ENCODE data around the gene KIF16B.
"Not testable (repeated sequence)": the region's sequence is repeated elsewhere in the genome, so short reads cannot be mapped to it uniquely, and the experiment has no call there.

KIF16B gene

DNA sequence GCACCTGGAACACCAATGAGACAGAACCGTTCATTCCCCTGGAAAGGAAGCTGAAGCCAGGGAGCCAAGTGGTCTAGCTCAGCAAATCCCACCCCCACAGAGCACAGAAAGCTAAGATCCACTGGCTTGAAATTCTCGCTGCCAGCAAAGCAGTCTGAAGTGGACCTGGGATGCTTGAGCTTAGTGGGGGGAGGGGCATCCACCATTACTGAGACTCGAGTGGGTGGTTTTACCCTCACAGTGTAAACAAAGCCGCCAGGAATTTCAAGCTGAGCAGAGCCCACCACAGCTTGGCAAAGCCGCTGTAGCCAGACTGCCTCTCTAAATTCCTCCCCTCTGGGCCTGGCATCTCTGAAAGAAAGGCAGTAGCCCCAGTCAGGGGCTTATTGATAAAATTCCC is 53.1 kb downstream of the KIF16B start:
- DNase-seq = no peak

DNA sequence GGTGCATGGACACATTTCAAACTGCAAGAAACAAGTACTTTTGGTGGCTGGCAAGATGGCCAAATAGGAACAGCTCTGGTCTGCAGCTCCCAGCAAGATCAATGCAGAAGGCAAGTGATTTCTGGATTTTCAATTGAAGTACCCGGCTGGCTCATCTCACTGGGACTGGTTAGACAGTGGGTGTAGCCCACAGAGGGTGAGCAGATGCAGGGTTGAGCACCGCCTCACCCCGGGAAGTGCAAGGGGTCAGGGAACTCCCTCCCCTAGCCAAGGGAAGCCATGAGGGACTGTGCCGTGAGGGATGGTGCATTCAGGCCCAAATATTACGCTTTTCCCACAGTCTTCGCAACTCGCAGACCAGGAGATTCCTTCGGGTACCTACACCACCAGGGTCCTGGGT is 53.6 kb downstream of the KIF16B start:
- not testable (repeated sequence) for DNase-seq

DNA sequence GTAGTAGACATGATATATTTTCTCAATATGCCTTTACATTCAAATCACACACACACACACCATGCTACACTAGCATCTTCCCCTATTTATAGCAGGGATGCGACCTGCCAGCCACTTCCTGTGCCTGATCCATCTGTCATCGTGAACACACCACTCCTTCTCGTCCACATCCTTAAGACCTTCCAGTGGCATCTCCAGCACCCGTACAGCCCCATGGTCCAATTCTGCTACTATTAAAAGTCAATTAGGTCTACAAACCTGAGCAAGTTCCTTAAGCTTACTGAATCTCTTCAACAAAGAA is 54.5 kb downstream of the KIF16B start:
- DNase-seq = no peak

DNA sequence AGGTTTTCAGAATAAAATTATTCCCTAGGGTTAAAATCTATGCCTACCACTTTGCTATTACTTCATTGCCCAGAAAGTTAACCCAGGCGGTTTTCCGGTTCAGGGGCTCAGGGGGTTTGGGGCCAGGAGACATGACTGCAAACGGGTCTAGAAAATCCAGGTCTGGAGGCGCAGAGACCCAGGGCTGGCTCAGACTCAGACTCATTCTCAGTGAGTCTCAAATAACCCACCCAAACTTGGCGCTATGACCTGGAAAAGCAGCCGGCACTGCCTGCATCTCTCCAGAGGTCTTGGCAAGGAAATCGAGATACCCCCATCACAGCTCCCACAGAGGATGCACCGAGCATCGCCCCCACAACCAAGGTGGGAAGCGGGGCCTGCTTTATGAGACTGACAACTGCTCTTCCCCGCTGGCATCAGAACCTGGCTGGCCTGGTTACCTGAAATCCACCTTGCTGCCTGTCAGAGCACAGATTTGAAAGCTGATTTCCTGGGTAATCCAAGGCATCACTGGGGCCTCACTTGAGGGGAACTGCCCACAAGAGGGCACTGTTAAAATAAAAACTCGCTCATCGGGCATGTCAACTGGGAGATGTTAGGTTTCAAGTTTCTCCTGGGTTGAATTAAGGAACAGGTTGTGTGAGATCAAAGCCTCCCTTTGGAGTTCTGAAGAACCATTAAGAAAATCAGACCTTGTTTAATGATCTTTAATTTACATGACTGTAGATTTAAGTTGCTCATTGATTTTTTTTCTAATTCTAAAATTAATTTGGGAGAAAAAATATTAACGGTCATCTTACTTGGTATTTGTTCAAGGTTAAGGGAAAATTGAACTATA is 55.1 kb downstream of the KIF16B start:
- no peak for DNase-seq

DNA sequence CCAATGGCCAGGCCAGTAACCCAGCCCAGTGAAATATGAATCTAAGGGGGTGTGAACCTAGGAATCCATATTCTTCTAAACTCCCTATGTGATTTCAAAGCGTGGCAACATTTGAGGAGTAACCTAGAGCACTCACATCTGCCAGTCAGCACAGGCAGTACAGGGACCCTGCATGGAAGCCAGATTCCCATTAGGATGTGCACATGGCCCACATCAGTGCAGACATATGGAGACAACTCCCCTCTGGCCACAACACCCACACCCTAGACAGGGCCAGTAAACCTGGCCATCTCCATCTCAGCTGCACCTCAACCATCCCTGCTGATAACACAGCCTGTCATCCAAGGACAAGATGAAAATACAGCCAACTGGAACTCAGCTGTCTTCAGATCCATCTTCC is 56.5 kb downstream of the KIF16B start:
- DNase-seq = no peak

DNA sequence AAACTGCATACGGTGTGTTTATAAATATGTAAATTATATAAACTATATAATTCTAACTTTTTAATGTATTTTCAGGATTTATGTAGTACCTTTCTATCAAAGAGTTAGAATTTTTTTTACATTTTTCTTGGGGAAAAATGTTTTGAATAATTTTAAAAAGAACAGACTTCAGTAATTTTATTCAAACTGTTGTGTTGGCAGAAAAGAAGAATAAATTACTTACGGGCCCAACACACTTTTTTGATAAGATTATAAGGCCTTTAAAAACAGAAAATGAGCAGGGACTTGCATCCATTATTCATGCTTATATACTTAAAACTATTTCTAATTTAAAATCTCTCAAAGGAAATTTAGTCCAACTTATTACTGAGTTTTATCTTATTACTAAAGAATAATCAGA is 58.2 kb downstream of the KIF16B start:
- DNase-seq = no peak

DNA sequence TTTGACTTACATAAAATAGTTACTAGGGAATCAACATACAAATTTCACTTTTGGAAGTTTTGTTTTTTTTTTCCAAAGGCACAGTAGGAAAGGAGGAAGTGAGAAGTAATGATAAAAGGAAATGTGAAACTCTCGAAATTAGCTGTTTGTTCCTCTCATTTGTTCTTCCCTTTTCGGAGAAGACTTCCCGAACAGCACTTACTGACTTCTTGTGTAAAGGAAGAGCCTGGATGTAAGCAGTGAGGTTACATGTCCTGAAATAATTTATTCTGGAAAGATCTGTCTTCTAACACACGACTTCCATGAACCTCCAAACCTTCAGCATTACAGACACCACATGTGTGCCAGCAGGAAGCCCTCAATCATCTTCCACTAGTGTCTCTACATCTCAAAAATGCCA is 59.1 kb downstream of the KIF16B start:
- no peak for DNase-seq

DNA sequence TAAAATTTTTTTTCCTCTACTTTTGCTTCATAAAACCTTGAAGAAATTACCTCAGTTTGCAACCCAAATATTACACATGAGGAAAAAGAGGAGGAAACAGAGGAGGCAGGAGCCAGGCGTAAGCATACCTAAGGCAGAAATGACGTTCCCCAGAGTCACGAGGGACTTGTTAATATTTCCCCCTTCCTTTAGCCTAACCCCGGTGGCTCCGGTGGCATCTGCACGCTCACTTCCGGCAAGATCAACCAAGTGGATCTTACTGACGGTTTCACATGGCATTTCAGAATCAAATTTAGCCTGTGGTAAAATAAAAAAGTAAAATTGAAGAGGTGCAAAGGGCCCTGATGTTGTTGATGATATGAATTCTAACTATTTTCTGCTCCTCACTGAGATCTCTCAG is 67.4 kb downstream of the KIF16B start:
- no peak for DNase-seq

DNA sequence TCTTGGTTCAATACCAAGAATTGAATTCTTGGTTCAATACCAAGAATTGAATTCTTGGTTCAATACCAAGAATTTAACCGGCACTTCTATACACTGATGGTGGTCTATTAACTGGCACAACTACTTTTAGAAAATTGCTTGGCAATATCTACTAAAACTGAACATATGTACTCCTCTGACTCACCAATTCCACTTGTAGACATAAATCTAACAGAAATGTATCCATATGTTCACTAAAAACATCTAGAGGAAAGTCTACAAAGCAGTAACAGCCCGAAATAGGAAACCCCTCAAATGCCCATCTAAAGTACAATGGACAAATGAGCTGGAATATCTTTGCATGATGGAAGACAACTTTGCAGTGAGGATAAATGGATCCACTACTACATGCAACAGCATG is 71.9 kb downstream of the KIF16B start:
- no peak for DNase-seq

DNA sequence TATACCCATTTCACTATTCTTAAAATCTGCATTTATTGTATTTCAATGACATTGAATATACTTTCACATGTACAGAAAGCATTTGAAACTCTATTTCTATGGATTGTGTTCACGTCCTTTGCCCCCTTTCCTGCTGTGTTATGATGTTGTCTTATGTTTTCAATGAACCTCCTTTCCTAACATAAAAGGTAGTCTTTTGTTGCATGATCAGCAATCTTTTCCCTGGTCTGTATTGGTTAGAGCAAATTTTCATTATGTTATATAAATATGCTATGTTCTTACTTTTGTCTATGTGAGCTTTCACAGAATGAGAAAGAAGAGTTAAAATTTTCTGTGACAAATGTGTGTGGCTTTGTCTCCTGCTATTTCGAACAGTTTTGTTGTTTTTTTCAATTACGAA is 73.1 kb downstream of the KIF16B start:
- DNase-seq = no peak

DNA sequence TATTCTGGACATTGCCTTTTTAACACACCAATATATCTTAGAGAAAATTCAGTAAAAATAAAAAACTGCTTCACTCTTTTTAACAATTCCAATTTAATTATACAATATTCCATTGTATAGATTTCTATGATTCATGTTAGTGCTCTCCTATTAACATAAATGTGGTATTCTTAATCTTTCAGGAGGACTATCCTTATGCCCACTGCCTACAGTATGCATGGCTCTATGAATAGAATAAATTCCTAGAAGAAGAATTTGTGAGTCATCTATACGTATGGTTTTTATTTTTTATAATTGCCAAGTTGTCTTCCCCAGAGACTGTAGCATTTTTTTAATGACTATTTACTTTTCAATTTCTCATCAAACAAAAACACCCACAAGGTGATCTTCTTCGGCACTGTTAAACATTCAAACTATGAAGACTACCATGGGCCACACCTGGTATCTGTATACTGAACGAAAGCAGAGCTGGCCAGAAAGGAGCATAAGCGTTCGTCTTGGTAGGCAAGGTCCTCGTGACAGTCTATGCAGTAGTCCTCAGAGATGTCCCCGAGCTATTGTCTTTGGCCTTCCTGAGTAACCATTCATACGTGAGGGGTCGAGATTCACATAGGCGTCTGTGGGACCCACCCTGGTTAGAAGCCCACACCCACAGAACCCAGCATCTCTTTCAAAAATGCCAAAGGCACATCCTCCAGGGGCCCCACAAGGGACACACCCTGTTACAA is 74.6 kb downstream of the KIF16B start:
- DNase-seq = no peak

DNA sequence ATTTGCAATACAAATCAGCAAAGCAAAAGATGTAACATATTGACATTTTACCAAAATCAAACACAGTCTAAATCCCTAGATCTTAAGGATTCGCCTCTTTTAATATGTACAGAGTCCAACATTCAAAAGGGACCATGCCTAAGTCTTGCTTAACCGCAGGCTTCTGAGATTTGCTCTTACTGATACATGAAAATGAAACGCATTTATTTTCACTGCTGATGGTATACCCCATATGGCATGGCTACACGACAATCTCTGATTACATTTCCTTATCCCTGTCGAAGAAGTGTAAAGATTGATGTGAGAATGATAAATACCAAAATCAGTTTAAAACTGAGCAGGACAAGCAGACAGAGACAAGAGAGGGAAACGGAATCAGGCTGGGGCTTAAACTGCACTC is 75.4 kb downstream of the KIF16B start:
- no peak for DNase-seq

DNA sequence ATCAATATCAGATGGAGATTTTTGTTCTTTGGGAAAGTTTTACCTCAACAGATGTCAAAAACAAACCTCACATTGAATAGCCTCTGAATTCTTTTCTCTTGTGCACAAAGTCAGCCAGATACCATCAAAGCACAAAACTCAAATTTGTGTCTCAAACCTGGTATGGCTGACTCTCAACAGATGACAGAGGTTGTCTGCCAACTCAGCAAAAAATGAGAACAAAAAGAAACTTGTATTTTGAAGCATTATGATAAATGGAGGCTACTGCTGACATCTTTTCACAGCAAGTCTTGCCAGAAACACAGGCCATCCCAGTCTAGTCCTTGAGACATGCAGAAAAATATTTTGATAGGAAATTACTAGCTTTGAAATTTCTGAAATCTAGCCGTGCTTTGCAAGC is 79.8 kb downstream of the KIF16B start:
- no peak for DNase-seq

DNA sequence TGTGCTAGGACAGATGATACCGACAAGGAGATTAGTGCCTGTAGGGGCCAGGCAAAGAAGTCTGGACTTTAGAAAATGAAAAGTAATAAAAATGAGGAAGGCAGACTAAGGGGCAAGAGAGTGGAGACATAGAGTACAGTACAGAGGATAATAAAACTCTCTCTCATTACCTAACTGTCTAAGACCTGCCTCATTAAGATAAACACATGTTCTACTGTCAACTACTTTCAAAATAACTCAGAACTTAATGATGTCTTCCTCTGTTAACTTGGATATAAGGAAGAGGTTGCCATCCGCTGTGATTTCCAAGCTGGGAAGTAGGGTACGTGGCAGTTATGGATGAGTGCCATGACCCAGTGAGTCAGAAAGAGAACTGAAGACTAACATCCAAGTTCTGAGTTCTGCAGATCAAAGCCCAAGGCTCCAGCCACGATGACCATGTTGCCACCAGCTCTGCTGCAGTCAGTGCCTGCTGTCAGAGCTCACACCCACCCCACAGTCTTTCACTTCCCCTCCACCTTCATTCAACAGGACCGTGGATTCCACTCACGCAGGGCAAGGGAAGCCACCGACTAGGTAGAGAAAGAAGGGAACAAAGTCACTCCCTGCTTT is 81.8 kb downstream of the KIF16B start:
- DNase-seq = no peak

DNA sequence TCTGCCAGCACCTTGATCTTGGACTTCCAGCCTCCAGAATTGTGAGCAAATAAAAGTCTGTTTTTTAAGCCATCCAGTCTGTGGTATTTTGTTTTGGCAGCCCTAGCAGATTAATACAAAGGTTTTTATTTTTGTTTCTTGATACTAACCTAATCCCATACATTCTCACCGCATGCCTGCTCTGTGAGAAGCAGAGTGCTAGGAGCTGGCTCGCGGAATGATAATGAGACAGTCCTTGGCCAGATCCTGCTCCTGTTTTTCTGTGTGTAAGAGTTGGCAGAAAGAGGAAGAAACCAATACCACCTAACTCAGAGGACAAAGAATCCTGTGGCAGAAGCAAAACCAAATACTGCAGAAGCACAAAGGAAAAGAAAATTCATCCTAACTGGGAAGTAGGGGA is 82.6 kb downstream of the KIF16B start:
- DNase-seq = no peak

DNA sequence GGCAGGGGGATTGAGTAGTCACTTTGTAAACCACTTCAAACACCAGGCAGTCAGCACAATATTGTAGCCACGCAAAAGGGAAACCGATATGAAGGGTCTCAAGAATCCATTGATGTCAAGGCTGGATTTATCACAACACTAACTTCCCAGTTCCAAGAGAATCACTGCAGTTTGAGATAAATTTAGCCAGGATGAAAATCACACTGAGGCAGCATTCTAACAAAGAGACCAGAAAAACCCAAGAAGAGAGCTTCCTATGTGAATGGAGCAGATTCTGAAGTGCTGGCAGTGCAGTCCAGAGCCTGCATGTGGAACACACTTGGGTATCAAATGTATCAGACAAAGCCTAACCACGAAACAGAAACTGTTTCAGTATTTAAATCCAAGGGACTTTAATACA is 84.6 kb downstream of the KIF16B start:
- DNase-seq = no peak

DNA sequence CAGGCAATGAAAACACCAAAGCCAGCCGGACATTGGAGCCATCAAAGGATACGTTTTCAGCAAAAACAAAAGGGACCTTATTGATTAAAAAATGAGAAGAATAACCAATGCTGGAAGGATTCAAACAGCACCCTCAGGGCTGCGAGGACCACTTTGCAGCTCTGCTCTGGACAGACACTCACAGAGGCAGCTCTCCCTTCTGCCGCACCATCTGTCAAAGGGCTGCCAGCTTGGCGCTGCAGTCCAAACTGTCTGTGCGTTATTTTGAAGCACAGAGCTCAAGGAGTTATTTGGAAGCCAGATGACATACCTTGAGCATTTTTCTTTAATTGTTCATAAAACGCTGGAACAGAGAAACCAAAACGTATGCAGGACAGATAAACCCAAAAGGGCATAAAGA is 85.2 kb downstream of the KIF16B start:
- no peak for DNase-seq

DNA sequence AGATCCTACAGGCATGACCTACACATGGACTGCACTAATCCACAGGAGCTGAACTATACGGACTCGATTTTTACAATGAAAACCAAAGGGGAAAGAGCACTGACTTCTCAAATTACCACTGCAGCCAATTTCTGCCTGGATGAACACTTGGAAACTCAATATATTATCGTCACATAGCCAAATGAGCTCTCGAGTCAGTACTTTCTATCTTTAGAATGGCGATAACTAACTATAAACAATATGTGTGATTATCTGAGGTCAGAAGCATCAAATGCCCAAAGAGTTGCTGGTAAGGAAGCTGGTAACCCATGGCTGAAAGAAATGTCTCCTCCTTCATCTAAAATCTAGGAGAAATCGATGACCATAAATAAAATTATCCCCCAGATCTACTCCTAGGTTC is 86.7 kb downstream of the KIF16B start:
- DNase-seq = no peak

DNA sequence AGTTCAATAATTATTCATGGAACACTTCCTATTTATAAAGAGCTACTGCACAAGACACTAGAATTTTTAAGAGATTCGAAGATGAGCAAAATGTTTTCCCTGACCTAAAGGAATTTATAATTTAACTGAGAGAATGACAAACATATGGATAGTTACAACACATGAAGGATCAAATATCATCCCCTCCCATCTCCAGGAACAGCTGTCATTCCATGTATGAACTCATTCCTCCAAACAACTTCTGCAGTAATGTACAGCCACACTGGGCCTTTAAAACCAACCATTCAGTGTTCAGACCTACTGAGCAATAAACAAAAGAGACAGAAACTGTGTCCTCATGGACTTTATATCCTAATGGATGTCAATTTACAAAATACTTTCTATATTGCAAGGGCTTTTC is 87.8 kb downstream of the KIF16B start:
- no peak for DNase-seq

DNA sequence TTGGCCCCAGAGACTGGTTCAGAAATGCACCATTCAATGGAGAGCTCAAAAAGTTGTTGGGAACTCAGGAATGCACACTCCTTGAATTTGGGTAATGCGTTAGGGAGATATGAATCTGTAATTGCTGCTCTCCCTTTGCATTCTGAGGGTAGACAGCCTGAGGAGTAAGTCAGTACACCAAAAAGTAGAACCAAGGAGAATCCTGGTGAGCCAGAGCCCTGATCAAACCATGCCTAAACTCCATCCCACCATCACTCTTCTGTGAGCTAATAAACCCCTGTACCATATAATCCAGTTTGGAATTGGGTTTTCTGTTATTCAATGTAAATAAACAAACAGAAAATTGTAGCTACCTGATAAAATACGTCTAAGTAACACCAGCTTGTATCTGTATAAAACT is 90.2 kb downstream of the KIF16B start:
- no peak for DNase-seq

DNA sequence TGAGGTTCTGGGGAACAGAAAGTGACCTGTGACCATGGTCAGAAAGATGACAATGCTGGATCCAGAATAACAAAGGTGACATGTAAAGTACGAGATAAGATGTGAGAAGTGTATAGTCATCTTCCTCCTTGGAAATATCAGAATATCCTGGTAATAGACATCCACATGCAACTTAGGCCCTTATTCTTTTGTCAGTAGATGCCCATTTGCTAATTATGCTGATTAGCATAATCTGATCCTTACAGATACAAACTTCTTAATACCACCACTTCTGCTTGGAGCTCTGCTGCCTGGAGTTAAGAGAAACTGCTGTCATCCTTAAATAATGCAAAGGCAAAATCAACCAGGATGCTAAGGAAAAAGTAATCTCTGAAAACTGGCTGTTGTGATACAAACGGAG is 91.3 kb downstream of the KIF16B start:
- DNase-seq = no peak

DNA sequence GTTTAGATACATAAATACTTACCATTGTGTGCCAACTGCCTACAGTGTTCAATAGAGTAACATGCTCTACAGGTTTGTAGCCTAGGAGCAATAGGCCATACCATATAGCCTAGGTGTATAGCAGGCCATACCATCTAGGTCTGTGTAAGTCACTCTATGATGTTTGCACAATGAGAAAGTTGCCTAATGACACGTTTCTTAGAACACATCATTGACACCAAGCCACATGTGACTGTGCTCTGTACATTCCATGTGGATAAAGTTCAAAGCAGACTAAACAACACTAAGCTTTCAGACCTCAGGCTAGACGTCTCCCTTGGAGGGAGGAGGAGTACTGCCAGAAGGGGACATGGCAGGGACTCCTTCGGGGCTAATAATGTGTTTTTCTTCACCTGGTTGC is 93.6 kb downstream of the KIF16B start:
- no peak for DNase-seq

DNA sequence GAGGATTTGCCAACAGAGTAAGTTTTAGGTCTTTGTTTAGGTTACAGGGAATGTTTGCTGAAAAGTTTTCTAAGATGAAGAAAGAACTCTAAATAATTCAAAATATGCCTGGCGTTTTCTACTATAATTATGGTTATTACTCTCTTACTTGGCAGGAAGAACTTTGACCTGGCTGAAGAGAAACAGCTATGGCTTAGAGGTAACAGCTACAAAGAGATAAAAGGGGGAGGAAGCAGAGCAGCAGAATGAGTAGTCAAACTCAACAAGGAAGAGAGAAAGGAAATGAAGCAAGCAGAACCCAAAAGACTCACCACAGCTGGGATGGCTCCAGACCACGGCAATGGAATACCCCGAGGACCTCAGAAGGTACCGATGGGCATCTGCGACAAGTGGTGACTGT is 95.6 kb downstream of the KIF16B start:
- DNase-seq = no peak

DNA sequence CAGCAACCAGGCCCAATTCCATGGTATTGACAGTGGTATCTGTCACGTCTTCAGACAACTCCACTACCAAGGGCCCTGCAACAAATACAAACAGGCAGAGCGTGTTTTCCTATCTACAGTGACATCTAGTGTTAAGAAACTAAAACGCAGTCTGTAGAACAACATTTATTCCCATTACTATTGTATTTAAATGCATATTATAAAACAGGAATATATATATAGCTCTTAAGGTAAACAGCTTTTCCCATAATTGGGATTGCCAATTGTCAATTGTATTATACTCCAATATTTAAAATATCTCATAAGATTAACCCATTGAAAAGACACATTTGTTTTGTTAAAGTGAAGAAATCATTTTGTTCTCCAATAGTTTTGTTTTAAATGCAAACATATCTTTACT is 97.2 kb downstream of the KIF16B start:
- DNase-seq = peak; percentile 50

DNA sequence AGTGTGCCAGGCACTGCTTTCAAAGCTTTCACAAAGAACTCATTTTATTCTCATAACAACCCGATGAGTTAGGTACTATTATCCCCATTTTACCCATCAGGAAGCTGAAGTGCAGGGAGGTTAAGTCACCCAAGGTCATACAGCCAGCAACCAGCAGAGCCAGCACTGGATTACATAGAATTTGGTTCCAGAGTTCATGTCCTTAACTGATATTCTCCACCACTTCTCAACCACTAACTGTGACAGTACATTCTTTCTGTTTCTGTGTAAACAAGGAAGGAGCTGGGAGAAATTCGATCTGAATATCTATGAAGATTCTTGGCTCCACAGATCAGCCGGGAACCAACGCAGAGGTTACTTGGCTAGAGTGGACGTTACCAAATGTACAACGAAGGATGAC is 98.0 kb downstream of the KIF16B start:
- DNase-seq = no peak
